H54 (cell line): Measurements from ENCODE around the gene ZFP69B.
A peak's percentile ranks its signal among the peaks of the same experiment; 100 is the strongest.

Experiments used
- DNase-seq: peaks from one replicate; pipeline ENCODE4 v3.0.0; 2011; ENCODE audit warnings: low spot score, mixed read lengths; ENCODE audit not compliant: insufficient read length
- FAIRE-seq: peaks from 3 replicates; lab custom pipeline; 2011; peaks lifted over from hg19 to GRCh38; lab: Jason Lieb, UNC
- POLR2A ChIP-seq: IDR thresholded peaks from 2 replicates; pipeline ENCODE4 v1.6.1; 2011; ENCODE audit warnings: low read depth, mild to moderate bottlenecking, low read length

ZFP69B gene

DNA sequence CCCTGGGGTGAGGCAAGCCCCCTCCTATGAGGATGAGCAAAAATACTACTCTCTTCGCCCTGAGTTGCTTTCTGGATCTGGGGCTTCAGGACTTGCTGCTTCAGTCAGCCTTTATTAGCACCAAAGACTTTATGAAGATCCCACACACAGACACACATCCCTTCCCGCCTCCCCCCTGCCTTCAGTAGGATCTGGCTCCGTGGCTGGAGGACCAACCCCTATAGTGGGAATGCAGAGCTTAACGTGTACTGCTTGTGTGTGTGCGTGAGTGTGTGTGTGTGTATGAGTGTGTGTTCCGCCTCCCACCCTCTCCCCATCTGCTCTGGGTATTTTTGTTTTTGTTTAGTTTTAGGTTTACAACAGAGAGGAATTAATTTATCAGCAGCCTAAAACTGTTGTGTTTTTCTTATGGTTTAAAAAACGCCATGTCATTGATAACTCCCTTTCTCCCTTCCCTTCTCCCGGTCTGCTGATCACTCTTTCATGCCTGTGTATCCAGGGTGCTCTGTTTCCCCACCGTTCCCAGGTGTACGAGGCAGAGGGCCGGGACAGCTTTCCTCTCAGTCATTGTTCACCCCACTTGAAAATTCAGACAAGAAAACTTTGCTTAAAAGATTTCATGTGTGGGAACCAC is 27.5 kb upstream of the ZFP69B start:
- no peak for FAIRE-seq
- no peak for TF ChIP-seq POLR2A
- no peak for DNase-seq

DNA sequence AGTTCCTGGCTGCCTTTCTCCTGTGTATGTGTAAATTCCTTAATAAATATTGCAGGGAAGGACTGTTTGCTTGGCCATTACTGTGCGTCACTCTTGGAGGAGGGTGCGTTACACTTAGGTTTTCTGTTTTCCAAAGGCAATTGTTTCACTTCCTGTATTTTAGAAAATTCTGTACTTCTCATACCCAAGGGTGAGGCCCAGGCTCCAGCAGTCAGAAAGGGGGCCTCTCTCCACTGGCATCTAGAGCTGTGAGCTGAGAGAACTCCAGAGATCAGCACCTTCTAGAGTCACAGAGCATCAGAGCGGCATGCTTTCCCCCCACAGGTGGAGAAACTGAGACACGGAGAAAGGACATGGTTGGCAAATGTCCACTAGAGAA is 27.0 kb upstream of the ZFP69B start:
- TF ChIP-seq POLR2A, result no peak
- DNase-seq, result no peak
- FAIRE-seq, result no peak

DNA sequence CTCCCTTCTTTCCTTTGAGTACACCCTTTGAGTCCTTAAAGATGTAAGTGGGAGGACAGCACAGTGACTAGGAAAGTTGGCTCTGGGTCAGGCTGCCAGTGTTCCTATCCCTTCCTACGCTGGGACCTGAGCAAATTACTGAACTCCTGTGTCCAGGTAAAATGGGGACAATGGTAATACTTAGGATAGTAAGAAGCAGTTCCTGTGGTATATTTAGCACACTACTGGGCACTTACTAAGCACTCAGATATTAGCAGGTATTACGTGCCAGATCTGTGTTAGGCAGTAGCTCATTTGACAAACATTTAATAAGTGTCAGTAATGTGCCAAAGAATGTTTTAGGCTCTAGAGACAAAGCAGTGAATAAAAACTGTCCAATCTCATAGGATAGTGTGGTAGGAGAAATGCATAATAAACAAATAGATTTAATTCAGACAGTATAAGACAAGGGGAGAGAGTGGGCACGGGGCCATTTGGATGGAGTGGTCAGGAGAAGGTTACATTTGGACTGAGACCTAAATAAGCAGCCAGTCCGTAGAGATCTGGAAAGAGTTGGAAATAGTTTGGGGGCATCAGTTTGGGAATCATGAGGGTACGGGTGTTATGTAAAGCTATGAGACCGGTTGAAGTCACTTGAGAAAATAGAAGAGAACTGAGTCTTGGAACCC is 26.2 kb upstream of the ZFP69B start:
- DNase-seq (no peak), FAIRE-seq (no peak)
- TF ChIP-seq POLR2A, result no peak

DNA sequence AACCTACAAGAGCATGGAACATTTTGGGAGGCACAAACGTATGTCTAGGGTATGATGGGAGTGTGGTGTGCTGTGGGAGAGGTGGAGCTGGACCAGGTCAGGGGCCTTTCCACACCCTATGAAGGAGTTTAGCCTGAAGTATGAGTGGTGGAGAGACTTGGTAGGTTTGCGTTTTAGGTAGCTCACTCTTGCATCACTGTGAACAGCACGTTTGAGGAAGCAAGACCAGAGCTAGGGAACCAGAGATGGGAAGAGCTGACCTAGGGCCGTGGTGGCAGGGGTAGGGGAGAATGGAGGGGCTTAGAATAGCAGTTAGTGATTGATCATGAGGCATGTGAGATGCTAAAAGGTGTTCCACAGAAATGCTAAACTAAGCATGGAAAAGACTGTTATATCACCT is 25.1 kb upstream of the ZFP69B start:
- TF ChIP-seq POLR2A, result no peak
- no peak for DNase-seq
- FAIRE-seq, result no peak

DNA sequence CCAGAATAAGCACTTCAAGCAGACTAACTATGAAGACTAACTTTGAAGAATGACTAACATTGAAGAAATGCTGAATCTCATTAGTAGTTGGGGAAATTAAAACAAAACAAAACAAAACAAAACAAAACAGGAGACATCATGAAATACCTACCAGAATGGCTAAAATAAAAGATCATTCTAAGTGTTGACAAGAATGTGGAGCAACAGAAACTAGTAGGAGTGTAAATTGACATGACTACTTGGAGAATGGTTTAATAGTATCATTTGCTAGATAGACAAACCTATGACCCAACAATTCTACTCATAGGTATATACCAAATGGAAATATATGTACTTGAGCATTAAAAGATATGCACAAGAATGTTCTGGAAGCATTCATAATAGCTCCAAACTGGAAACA is 18.9 kb upstream of the ZFP69B start:
- no peak for TF ChIP-seq POLR2A
- DNase-seq, result no peak
- FAIRE-seq, result no peak

DNA sequence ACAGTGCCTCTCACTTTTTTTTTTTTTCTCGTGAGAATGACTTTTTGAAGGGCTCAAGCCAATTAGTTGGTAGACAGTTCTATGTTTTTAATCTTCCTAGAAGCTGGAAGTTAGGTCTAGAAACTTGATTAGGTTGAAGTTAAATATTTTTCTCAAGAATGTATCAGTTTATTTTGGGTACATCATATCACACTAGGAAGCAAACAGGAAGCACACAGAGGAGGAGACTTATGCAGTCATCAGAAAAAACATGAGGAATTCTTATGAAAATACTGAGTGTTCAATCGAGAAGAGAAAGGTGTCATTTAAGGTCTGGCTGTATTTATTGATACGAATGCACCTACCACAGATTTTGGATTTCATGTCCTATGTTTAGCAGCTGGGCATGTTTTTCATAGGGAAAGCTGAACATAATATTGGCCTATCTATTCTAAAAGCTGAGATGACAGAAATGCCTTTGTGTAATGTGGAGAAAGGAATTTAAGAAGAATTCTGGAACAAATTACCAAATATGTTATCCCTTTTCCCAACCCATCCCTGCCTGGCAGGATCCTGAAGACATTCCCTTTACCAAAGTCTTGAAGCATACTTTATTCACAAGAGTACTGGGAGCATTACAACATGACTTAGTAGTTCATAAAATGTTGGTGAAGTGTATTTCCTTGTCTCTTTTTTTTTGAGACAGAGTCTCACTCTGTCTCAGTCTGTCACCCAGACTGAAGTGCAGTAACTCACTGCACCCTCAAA is 17.5 kb upstream of the ZFP69B start:
- FAIRE-seq, result no peak
- no peak for DNase-seq
- TF ChIP-seq POLR2A, result no peak

DNA sequence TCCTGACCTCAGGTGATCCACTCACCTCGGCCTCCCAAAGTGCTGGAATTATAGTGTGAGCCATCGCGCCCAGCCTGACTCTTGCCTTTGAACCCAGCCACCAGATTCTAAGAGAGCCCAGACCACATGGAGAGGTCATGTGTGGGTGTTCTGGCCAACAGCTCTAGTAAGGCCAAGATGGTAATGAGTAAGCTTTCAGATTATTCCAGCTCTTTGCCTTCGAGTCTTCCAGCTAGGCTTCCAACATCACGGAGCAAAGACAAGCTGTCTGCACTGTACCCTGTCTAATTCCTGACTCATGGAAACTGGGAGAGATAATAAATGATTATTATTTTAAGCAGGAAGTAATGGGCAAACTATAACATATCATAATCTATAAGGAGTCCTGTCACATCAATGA is 14.8 kb upstream of the ZFP69B start:
- TF ChIP-seq POLR2A, result no peak
- DNase-seq (no peak), FAIRE-seq (no peak)

DNA sequence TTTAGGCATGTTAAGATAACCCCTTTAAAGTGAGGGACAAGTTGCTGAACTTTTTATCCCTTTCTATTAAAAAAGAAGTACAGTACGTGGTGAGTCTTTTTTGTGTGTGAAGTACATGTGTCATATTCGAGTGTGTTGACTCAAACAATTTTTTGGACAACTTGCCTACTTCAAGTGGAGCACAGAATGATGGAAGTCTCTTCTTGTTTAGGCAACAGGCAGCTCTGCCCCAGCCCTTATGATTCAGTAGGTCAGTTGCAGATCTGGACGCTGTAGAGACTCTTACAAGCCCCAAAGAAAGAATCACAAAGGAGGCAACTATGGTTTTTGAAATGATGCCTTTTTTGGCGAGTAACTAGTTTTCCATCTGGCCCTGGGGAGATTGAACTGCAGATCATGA is 14.4 kb upstream of the ZFP69B start:
- FAIRE-seq, result no peak

DNA sequence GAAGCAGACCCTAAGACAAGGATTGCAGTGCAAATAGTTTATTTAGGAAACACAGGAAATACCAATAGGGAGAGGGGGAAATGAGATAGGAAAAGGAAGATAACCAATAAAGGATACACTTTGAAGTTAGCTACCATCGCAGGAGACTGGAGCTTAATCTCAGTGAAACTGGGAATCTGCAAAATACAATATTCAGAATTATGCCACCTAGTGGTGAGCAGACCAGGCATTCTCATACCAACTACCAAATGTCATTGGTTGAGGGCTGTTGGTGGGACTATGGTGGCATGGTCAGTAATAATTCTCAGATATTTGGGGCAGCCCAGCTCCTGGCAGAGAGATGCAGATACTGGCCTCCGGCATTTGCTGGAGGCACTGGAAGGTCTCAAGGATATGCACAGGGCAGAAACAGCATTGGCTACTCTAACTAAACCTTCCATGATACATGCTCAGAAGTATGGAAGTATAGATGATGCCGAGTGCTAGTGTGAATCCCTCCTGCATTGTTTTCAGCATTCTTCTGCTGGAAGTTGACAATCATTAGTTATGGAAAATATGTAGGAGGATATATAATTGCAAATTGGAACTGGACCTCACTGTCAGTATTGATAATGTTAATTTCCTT is 11.8 kb upstream of the ZFP69B start:
- TF ChIP-seq POLR2A, result no peak
- FAIRE-seq (peak; percentile 82), DNase-seq (peak; percentile 58)

More for the DNA sequence above, 14.4 kb upstream of the ZFP69B start:
- no peak for DNase-seq
- no peak for TF ChIP-seq POLR2A

DNA sequence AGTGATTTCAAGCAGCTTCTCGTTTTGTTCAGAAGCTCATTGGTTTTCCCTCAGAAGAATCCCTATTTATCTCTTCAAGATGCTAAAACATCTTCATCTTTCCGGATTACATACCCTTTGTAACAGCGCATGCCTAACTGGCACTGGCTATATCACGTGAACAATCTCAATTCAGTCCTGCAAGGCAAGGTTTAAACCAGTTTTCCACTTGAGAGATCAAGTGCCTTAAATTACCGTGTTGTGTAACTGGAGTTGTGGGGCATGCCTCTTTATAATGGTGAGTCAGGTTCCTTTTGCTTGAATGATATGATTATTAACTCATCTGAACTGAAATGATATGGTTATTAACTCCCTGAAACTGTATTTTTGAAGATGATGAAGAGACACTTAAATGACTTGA is 11.0 kb upstream of the ZFP69B start:
- DNase-seq (no peak), FAIRE-seq (no peak)
- no peak for TF ChIP-seq POLR2A

DNA sequence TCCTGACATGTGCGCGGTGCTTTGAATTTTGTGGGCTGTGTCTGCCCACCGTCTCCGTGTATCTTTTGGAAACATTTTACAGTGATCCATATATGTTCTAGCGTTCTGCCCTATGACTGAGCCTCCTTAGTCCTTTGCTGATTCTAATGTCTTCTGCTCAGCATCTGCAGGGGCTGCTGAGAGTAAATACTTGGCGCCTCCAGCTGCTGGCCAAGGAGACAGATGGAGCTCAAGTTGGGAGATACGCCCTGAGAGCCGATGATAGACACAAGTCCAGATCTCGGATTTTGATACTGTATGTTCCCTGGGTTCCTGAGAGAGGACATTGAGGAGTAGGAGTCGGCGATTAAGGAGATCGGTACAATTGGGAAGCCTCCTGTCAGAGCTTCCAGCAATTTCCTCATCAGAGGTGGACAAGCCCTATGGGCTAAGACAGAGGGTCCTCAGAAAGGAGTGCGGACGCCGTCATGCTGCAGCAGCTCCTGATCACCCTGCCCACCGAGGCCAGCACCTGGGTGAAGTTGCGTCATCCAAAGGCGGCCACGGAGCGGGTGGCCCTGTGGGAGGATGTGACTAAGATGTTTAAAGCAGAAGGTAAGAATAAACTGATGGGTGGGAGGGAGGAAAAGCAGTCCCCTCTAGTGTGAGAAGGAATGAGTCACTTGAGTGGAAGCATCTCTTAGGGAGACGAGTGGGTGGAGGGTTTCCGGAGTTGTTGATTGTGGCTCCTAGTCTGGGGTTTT is 390 bp downstream of the ZFP69B start:
- peak; percentile 40 for DNase-seq
- peak; percentile 12; the same call in 1 of the 2 replicates for TF ChIP-seq POLR2A
- FAIRE-seq, result peak; percentile 45

DNA sequence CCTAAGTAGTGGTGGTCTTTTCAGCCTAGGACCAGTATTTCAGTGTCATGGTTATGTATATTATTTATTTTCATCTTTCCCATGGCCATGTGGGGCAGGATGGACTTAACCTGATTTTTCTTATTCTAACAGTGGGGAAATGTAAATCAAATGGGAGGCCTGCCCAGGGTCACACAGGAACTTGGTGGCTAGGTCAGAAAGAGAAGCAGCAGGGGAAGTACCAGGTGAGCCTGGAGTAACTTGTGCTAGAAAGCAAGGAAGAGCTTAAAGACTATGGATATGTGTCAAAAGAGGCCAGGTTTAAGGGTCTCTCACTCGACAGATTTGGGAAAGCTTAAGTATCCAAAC is 936 bp downstream of the ZFP69B start:
- FAIRE-seq (no peak), DNase-seq (no peak)
- TF ChIP-seq POLR2A, result no peak

DNA sequence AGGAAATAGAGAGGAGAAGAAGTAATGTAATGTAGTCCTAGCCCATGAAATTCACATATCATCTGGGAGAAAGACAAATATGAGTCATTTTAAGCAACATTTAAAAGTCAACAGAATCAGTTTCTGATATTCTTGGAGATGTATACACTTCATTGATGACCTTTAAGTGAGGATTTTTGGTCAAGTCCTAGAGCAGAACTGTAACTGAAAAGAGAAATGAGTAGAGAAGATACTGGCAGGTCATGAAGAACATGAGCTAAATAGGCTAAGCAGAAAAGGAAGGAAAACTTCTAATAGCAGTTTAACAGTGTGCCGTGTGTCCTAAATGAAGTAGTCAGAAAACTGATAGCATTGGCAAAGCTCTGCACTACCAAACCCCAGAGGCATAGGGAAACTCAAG is 4.6 kb downstream of the ZFP69B start:
- TF ChIP-seq POLR2A, result no peak
- DNase-seq, result no peak
- FAIRE-seq, result no peak

DNA sequence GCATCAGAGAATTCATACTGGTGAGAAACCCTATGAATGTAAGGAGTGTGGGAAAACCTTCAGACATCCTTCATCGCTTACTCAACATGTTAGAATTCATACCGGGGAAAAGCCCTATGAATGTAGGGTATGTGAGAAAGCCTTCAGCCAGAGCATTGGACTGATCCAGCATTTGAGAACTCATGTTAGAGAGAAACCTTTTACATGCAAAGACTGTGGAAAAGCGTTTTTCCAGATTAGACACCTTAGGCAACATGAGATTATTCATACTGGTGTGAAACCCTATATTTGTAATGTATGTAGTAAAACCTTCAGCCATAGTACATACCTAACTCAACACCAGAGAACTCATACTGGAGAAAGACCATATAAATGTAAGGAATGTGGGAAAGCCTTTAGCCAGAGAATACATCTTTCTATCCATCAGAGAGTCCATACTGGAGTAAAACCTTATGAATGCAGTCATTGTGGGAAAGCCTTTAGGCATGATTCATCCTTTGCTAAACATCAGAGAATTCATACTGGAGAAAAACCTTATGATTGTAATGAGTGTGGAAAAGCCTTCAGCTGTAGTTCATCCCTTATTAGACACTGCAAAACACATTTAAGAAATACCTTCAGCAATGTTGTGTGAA is 12.8 kb downstream of the ZFP69B start:
- DNase-seq (no peak), FAIRE-seq (peak; percentile 11)
- no peak for TF ChIP-seq POLR2A
